A673 (cell line): ENCODE measurements around the gene SARS1.

Source experiments
- CTCF ChIP-seq: fragments of 300-800, 200-600 bp; sonication (generic); conservative IDR thresholded peaks from 2 replicates; pipeline ENCODE4 v1.5.1; 2017; ENCODE audit warnings: low read depth, mild to moderate bottlenecking, antibody characterized with exemption, low read length, moderate library complexity, mixed read lengths
- EZH2 ChIP-seq: fragments of 200-600 bp; sonication (generic); IDR thresholded peaks from 2 replicates; pipeline ENCODE4 v1.6.1; 2017; ENCODE audit warnings: borderline replicate concordance, low read depth, mild to moderate bottlenecking, mixed read lengths, antibody characterized with exemption, low read length; ENCODE audit not compliant: poor library complexity, severe bottlenecking

- TF ChIP-seq EZH2 (no peak), CTCF (no peak)
Observed at GRCh38 chr1:109185990-109186732, 27.6 kb upstream of the SARS1 start.
